ENCODE data around the gene LATS2.

LATS2 gene

DNA sequence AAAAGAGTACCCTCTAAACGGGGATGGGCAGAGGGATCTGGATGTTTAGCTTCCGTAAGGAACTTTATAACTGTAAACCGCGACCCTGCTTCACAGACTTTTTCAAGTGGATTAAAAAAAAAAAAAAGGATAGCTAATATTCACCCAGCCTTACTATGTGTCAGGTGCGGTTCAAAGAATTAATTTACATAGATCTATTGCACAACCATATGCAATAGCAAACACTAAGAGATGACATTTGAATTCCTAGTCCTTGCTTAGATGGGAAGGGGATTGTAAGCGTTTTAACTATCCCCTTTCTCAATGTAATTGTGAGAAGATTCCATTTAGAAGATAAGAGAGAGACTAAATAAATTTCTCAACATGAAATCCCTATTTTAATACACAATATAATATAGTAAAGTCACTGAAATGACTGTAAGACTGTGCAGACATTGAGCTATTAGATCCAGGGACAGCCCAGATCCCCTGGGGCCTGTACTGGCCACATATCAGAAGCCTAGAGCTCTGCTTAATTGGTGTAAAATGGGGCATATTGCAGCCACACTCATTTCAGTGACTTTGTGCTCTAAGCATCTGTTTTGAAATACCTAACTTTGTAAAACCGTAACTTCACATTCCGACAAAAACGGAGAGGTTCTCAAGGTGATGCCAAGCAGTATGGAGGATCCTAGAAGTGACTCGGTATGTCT, 13.6 kb downstream of the LATS2 start:
- Histone ChIP-seq H3K9ac (ENCODE audit: low read depth, low read length) (no peak overlapping the region), H4K20me1 (ENCODE audit: insufficient read depth, low read length) (no peaks in the 10 kb centered on the region), H3K4me2 (ENCODE audit: insufficient read depth, low read length) (no peak overlapping the region), H3K27ac (ENCODE audit: low read length) (no peak overlapping the region), H3K36me3 (ENCODE audit: insufficient read depth, low read length) (no peaks in the 10 kb centered on the region), H3K27me3 (ENCODE audit: insufficient read depth, low read length, poor library complexity) (peaks cover 3% of the 10 kb centered on the region), H3K79me2 (ENCODE audit: insufficient read depth, low read length) (no peaks in the 10 kb centered on the region), H3K9me3 (ENCODE audit: insufficient read depth, low read length, severe bottlenecking) (no peaks in the 10 kb centered on the region), H3K4me3 (ENCODE audit: low read depth in 1 of 2, low read length in 2 of 2) (no peak overlapping the region), H2AFZ (ENCODE audit: low read depth, low read length) (no peak overlapping the region), H3K4me1 (ENCODE audit: insufficient read depth, low read length) (no peaks in the 10 kb centered on the region)
- TF ChIP-seq, protein P1, sequence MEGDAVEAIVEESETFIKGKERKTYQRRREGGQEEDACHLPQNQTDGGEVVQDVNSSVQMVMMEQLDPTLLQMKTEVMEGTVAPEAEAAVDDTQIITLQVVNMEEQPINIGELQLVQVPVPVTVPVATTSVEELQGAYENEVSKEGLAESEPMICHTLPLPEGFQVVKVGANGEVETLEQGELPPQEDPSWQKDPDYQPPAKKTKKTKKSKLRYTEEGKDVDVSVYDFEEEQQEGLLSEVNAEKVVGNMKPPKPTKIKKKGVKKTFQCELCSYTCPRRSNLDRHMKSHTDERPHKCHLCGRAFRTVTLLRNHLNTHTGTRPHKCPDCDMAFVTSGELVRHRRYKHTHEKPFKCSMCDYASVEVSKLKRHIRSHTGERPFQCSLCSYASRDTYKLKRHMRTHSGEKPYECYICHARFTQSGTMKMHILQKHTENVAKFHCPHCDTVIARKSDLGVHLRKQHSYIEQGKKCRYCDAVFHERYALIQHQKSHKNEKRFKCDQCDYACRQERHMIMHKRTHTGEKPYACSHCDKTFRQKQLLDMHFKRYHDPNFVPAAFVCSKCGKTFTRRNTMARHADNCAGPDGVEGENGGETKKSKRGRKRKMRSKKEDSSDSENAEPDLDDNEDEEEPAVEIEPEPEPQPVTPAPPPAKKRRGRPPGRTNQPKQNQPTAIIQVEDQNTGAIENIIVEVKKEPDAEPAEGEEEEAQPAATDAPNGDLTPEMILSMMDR (IDR thresholded peaks at IDR 0.05; ENCODE audit: borderline replicate concordance, extremely low read depth, low read length, poor library complexity, severe bottlenecking) = no peak
- TF ChIP-seq EZH2 (IDR thresholded peaks at IDR 0.05; ENCODE audit: borderline replicate concordance, low read depth, low read length, severe bottlenecking) = no peak
- ATAC-seq (ENCODE audit: insufficient read depth, low read depth) (no peak), DNase-seq (no peak)

DNA sequence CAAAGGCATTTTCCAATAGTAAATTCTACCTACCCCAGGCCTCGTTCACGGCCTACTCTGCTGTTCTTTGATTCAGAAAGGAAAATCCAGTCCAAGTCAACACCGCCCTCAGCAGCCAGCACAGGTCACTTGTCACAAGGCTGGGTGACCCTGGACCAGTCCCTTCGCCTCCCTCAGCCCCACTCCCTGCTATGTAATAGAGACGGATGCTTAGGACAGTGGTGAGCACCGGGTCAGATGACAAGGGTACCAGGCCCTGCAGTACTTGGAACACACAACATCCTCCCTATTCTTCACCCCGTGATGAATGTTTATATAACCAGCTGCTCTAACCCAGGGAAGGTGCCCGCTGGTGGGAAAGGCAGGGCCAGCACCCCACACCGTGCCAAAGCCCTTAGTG, 14.3 kb downstream of the LATS2 start:
- H3K4me3 ChIP-seq (ENCODE audit: low read depth in 1 of 2, low read length in 2 of 2) = no peak overlapping the region
- no peak overlapping the region for H2AFZ ChIP-seq (ENCODE audit: low read depth, low read length)
- H4K20me1 ChIP-seq (ENCODE audit: insufficient read depth, low read length) = no peaks in the 10 kb centered on the region
- ATAC-seq (ENCODE audit: insufficient read depth, low read depth) (no peak), DNase-seq (no peak)
- TF ChIP-seq EZH2 (IDR thresholded peaks at IDR 0.05; ENCODE audit: borderline replicate concordance, low read depth, low read length, severe bottlenecking) = no peak
- TF ChIP-seq, protein P1 (IDR thresholded peaks at IDR 0.05; ENCODE audit: borderline replicate concordance, extremely low read depth, low read length, poor library complexity, severe bottlenecking) = no peak
- no peak overlapping the region for H3K4me2 ChIP-seq (ENCODE audit: insufficient read depth, low read length)
- no peaks in the 10 kb centered on the region for H3K9me3 ChIP-seq (ENCODE audit: insufficient read depth, low read length, severe bottlenecking)
- H3K79me2 ChIP-seq (ENCODE audit: insufficient read depth, low read length) = no peaks in the 10 kb centered on the region
- H3K36me3 ChIP-seq (ENCODE audit: insufficient read depth, low read length) = no peaks in the 10 kb centered on the region
- no peak overlapping the region for H3K9ac ChIP-seq (ENCODE audit: low read depth, low read length)
- peaks cover 3% of the 10 kb centered on the region for H3K27me3 ChIP-seq (ENCODE audit: insufficient read depth, low read length, poor library complexity)
- no peaks in the 10 kb centered on the region for H3K4me1 ChIP-seq (ENCODE audit: insufficient read depth, low read length)
- H3K27ac ChIP-seq (ENCODE audit: low read length) = no peak overlapping the region

DNA sequence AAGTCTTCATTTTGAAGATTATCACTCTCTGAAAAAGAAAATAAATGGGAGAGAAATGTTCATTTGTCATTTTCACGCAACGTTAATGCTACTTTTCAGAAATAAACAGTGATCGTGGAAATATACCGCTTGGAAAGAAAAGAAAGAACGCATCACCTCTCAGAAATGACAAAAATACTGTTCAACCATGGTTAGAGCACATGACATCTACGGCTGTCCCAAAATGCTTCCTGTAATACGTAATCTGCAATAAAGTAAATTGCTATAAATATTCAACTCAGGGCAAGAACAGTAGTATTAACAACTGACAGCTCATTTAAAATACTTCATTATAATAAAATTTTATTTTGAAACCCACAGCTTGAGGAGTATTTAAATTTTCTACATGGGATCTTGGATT, 15.2 kb downstream of the LATS2 start:
- no peak for ATAC-seq (ENCODE audit: insufficient read depth, low read depth)
- Histone ChIP-seq H3K27me3 (ENCODE audit: insufficient read depth, low read length, poor library complexity) (peaks cover 3% of the 10 kb centered on the region), H3K27ac (ENCODE audit: low read length) (no peak overlapping the region), H4K20me1 (ENCODE audit: insufficient read depth, low read length) (no peaks in the 10 kb centered on the region), H3K79me2 (ENCODE audit: insufficient read depth, low read length) (no peaks in the 10 kb centered on the region), H3K36me3 (ENCODE audit: insufficient read depth, low read length) (no peaks in the 10 kb centered on the region), H3K9ac (ENCODE audit: low read depth, low read length) (no peak overlapping the region), H3K4me1 (ENCODE audit: insufficient read depth, low read length) (no peaks in the 10 kb centered on the region), H2AFZ (ENCODE audit: low read depth, low read length) (no peak overlapping the region), H3K4me2 (ENCODE audit: insufficient read depth, low read length) (no peak overlapping the region), H3K9me3 (ENCODE audit: insufficient read depth, low read length, severe bottlenecking) (no peaks in the 10 kb centered on the region), H3K4me3 (ENCODE audit: low read depth in 1 of 2, low read length in 2 of 2) (no peak overlapping the region)
- no peak for DNase-seq
- TF ChIP-seq, protein P1 (IDR thresholded peaks at IDR 0.05; ENCODE audit: borderline replicate concordance, extremely low read depth, low read length, poor library complexity, severe bottlenecking) = no peak
- no peak for TF ChIP-seq EZH2 (IDR thresholded peaks at IDR 0.05; ENCODE audit: borderline replicate concordance, low read depth, low read length, severe bottlenecking)

Data from DND-41 (cell line).